ENCODE results near the gene LMO3.
"Not testable (repeated sequence)": the region's sequence is repeated elsewhere in the genome, so short reads cannot be mapped to it uniquely, and the experiment has no call there.

The LMO3 gene

DNA sequence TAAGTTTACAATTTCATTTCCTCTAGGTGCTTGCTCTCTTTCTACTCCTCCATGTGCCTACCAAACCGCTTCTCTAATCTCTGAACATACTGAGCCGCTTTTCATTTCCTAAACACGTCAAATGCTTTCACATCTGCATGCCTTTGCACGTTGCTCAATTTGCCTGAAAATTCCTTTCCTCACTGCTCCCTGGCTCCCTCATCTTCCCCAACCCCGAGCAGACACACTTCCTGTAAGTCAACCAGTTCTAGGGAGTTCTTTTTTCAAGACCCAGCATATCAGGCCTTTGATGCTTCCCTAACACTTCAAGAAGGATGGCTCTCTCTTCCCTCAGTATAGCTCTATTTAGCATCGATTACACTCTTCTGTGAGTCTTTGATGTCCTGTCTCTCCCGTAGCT lies 50.3 kb downstream of the LMO3 start:
- peaks cover 2% of the 10 kb centered on the region for H3K4me1 ChIP-seq (ENCODE audit: control insufficient read depth, insufficient read depth, low read length)
- no peak overlapping the region for H3K4me3 ChIP-seq (ENCODE audit: insufficient read depth, low read depth, low read length)
- H3K27ac ChIP-seq (ENCODE audit: insufficient read depth, low read depth, low read length, poor library complexity, severe bottlenecking), result no peak overlapping the region
- no peaks in the 10 kb centered on the region for H3K9me3 ChIP-seq (ENCODE audit: control insufficient read depth, low read length)
- H3K27me3 ChIP-seq (ENCODE audit: control insufficient read depth, insufficient read depth, low read length, poor library complexity, severe bottlenecking), result no peaks in the 10 kb centered on the region
- no peaks in the 10 kb centered on the region for H3K36me3 ChIP-seq (ENCODE audit: control insufficient read depth, insufficient read depth, low read length)
- WGBS, 2 experiments, result 61 to 65% methylated on average over 7 of the region's 7 CpGs

DNA sequence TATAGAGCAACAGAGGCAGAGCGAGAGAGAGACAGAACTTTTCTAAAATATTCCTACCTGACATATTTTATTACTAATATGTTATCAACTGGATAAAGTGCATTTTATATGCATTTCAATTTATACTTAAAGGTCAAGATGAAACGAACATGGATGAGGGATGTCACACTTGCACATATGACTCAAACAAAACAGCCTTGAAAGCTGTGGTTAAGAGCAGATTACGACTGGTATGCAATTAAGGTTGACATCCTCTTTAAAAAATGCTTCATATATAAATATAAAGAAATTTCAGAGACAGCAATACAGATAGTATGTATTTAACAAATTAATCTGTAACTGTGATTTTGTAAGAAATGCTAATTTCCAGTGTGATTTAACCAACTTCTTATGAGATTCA lies 52.5 kb downstream of the LMO3 start:
- Histone ChIP-seq H3K9me3 (ENCODE audit: control insufficient read depth, low read length) (no peaks in the 10 kb centered on the region), H3K4me3 (ENCODE audit: insufficient read depth, low read depth, low read length) (no peak overlapping the region), H3K27ac (ENCODE audit: insufficient read depth, low read depth, low read length, poor library complexity, severe bottlenecking) (no peak overlapping the region), H3K36me3 (ENCODE audit: control insufficient read depth, insufficient read depth, low read length) (no peaks in the 10 kb centered on the region), H3K4me1 (ENCODE audit: control insufficient read depth, insufficient read depth, low read length) (peaks cover 2% of the 10 kb centered on the region), H3K27me3 (ENCODE audit: control insufficient read depth, insufficient read depth, low read length, poor library complexity, severe bottlenecking) (no peaks in the 10 kb centered on the region)
- WGBS, 2 experiments, result 60 to 100% methylated on average over 1 to 2 of the region's 3 CpGs

- Histone ChIP-seq H3K27me3 (ENCODE audit: control insufficient read depth, insufficient read depth, low read length, poor library complexity, severe bottlenecking) (no peaks in the 10 kb centered on the region), H3K27ac (ENCODE audit: insufficient read depth, low read depth, low read length, poor library complexity, severe bottlenecking) (no peak overlapping the region), H3K36me3 (ENCODE audit: control insufficient read depth, insufficient read depth, low read length) (no peaks in the 10 kb centered on the region), H3K4me3 (ENCODE audit: insufficient read depth, low read depth, low read length) (no peak overlapping the region), H3K9me3 (ENCODE audit: control insufficient read depth, low read length) (no peaks in the 10 kb centered on the region), H3K4me1 (ENCODE audit: control insufficient read depth, insufficient read depth, low read length) (peaks cover 2% of the 10 kb centered on the region)
These were observed 53.7 kb downstream of the LMO3 start for GRCh38 chr12:16552301-16552700.

- Histone ChIP-seq H3K36me3 (ENCODE audit: control insufficient read depth, insufficient read depth, low read length) (no peaks in the 10 kb centered on the region), H3K27me3 (ENCODE audit: control insufficient read depth, insufficient read depth, low read length, poor library complexity, severe bottlenecking) (no peaks in the 10 kb centered on the region), H3K4me1 (ENCODE audit: control insufficient read depth, insufficient read depth, low read length) (no peaks in the 10 kb centered on the region), H3K4me3 (ENCODE audit: insufficient read depth, low read depth, low read length) (no peak overlapping the region), H3K9me3 (ENCODE audit: control insufficient read depth, low read length) (no peaks in the 10 kb centered on the region), H3K27ac (ENCODE audit: insufficient read depth, low read depth, low read length, poor library complexity, severe bottlenecking) (no peak overlapping the region)
- WGBS, 2 experiments, result 95 to 99% methylated on average over 3 of the region's 3 CpGs
These were observed 60.1 kb downstream of the LMO3 start for GRCh38 chr12:16545836-16546235.

GRCh38 chr12:16542586-16542985 lies 63.4 kb downstream of the LMO3 start:
- Histone ChIP-seq H3K27me3 (ENCODE audit: control insufficient read depth, insufficient read depth, low read length, poor library complexity, severe bottlenecking) (no peaks in the 10 kb centered on the region), H3K27ac (ENCODE audit: insufficient read depth, low read depth, low read length, poor library complexity, severe bottlenecking) (no peak overlapping the region), H3K9me3 (ENCODE audit: control insufficient read depth, low read length) (no peaks in the 10 kb centered on the region), H3K4me3 (ENCODE audit: insufficient read depth, low read depth, low read length) (no peak overlapping the region), H3K4me1 (ENCODE audit: control insufficient read depth, insufficient read depth, low read length) (no peaks in the 10 kb centered on the region), H3K36me3 (ENCODE audit: control insufficient read depth, insufficient read depth, low read length) (no peaks in the 10 kb centered on the region)
- 94 to 100% methylated on average over 2 of the region's 2 CpGs for WGBS, 2 experiments

DNA sequence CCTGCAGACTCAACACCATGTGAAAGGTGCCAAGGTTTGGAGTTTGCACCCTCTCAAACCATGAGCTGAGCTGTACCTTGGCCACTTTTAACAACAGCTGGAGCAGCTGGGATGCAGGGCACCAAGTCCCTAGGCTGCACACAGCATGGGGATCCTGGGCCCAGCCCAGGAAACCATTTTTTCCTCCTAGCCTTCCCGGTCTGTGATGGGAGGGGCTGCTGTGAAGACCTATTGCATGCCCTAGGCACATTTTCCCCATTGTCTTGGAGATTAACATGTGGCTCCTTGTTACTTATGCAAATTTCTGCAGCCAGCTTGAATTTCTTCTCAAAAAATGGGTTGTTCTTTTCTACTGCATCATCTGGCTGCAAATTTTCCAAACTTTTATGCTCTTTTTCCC lies 68.3 kb downstream of the LMO3 start:
- 94 to 95% methylated on average over 1 of the region's 1 CpG for WGBS, 2 experiments
- H3K4me3 ChIP-seq (ENCODE audit: insufficient read depth, low read depth, low read length); H3K9me3 ChIP-seq (ENCODE audit: control insufficient read depth, low read length); H3K4me1 ChIP-seq (ENCODE audit: control insufficient read depth, insufficient read depth, low read length); H3K27me3 ChIP-seq (ENCODE audit: control insufficient read depth, insufficient read depth, low read length, poor library complexity, severe bottlenecking); H3K27ac ChIP-seq (ENCODE audit: insufficient read depth, low read depth, low read length, poor library complexity, severe bottlenecking); H3K36me3 ChIP-seq (ENCODE audit: control insufficient read depth, insufficient read depth, low read length): not testable (repeated sequence)

DNA sequence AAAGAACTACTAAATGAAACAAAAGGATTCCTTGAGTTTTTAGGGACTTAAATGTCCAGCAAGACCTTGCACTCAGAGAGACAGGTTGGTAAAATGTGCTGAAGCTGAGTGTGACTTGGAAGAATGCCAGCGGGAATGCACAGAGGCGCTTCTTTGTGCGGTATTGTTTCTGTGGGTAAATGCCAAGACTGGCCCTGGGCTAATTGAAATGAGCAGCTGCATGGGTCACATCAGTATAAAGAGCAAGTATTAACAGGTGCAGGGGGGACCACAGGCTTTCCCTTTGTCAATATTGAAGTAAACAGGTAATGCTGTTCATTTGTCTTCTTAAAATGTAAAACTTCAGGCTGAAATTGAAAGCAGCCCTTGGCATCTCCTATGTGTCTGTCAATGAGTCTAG lies 74.3 kb downstream of the LMO3 start:
- Histone ChIP-seq H3K4me1 (ENCODE audit: control insufficient read depth, insufficient read depth, low read length) (no peaks in the 10 kb centered on the region), H3K4me3 (ENCODE audit: insufficient read depth, low read depth, low read length) (no peak overlapping the region), H3K36me3 (ENCODE audit: control insufficient read depth, insufficient read depth, low read length) (no peaks in the 10 kb centered on the region), H3K27me3 (ENCODE audit: control insufficient read depth, insufficient read depth, low read length, poor library complexity, severe bottlenecking) (no peaks in the 10 kb centered on the region), H3K9me3 (ENCODE audit: control insufficient read depth, low read length) (no peaks in the 10 kb centered on the region), H3K27ac (ENCODE audit: insufficient read depth, low read depth, low read length, poor library complexity, severe bottlenecking) (no peak overlapping the region)
- WGBS, 2 experiments, result 89 to 96% methylated on average over 3 of the region's 3 CpGs

- Histone ChIP-seq H3K9me3 (ENCODE audit: control insufficient read depth, low read length) (no peaks in the 10 kb centered on the region), H3K4me1 (ENCODE audit: control insufficient read depth, insufficient read depth, low read length) (no peaks in the 10 kb centered on the region), H3K36me3 (ENCODE audit: control insufficient read depth, insufficient read depth, low read length) (no peaks in the 10 kb centered on the region), H3K27me3 (ENCODE audit: control insufficient read depth, insufficient read depth, low read length, poor library complexity, severe bottlenecking) (no peaks in the 10 kb centered on the region), H3K4me3 (ENCODE audit: insufficient read depth, low read depth, low read length) (no peak overlapping the region), H3K27ac (ENCODE audit: insufficient read depth, low read depth, low read length, poor library complexity, severe bottlenecking) (no peak overlapping the region)
- WGBS, 2 experiments, result 92 to 93% methylated on average over 1 to 2 of the region's 2 CpGs
These were observed 75.6 kb downstream of the LMO3 start for GRCh38 chr12:16530268-16530850.

GRCh38 chr12:16526693-16527092 lies 79.3 kb downstream of the LMO3 start:
- Histone ChIP-seq H3K27me3 (ENCODE audit: control insufficient read depth, insufficient read depth, low read length, poor library complexity, severe bottlenecking) (no peaks in the 10 kb centered on the region), H3K9me3 (ENCODE audit: control insufficient read depth, low read length) (no peaks in the 10 kb centered on the region), H3K4me3 (ENCODE audit: insufficient read depth, low read depth, low read length) (no peak overlapping the region), H3K4me1 (ENCODE audit: control insufficient read depth, insufficient read depth, low read length) (no peaks in the 10 kb centered on the region), H3K36me3 (ENCODE audit: control insufficient read depth, insufficient read depth, low read length) (no peaks in the 10 kb centered on the region), H3K27ac (ENCODE audit: insufficient read depth, low read depth, low read length, poor library complexity, severe bottlenecking) (no peak overlapping the region)
- 86 to 88% methylated on average over 2 of the region's 2 CpGs for WGBS, 2 experiments

DNA sequence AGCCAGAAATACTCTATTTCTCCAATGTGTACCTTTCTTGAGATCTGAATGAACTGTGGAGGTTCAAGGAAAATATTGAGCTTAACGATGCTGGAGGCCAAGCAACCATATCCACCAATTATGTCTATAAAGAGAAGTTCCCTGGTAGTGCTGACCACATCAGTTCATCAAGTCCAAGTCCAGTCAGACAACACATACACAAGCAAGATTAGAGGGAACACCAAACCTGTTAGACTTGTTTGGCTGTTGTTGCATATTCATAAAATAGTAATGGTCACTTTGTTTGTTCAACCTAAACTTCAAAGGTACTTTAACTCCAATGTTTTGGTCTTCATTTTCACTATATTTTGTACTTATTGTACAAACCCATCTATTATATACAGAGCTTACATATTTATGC lies 81.6 kb downstream of the LMO3 start:
- no peaks in the 10 kb centered on the region for H3K9me3 ChIP-seq (ENCODE audit: control insufficient read depth, low read length)
- WGBS, 2 experiments, result 100% methylated on average over 1 of the region's 1 CpG
- no peaks in the 10 kb centered on the region for H3K27me3 ChIP-seq (ENCODE audit: control insufficient read depth, insufficient read depth, low read length, poor library complexity, severe bottlenecking)
- H3K4me3 ChIP-seq (ENCODE audit: insufficient read depth, low read depth, low read length), result no peak overlapping the region
- H3K27ac ChIP-seq (ENCODE audit: insufficient read depth, low read depth, low read length, poor library complexity, severe bottlenecking), result no peak overlapping the region
- no peaks in the 10 kb centered on the region for H3K36me3 ChIP-seq (ENCODE audit: control insufficient read depth, insufficient read depth, low read length)
- no peaks in the 10 kb centered on the region for H3K4me1 ChIP-seq (ENCODE audit: control insufficient read depth, insufficient read depth, low read length)

DNA sequence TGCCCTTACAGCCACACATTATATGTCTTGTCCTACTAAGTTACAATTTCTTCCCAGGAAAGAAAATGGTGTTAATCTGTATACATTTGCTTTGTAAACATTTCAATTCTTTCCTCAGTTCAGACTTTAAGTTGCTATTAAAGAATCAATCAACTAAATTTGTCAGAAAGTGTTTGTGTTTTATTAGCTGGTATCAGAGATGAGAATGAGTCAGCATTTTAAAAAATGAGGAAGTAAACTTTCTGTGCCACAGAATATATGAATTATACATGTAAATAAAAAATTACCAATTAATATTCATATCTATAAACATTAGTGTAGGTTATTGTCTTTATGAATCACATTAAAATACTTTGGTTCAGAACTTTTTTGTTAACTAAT lies 82.0 kb downstream of the LMO3 start:
- H3K4me3 ChIP-seq (ENCODE audit: insufficient read depth, low read depth, low read length), result no peak overlapping the region
- no peak overlapping the region for H3K27ac ChIP-seq (ENCODE audit: insufficient read depth, low read depth, low read length, poor library complexity, severe bottlenecking)
- no peaks in the 10 kb centered on the region for H3K4me1 ChIP-seq (ENCODE audit: control insufficient read depth, insufficient read depth, low read length)
- H3K27me3 ChIP-seq (ENCODE audit: control insufficient read depth, insufficient read depth, low read length, poor library complexity, severe bottlenecking), result no peaks in the 10 kb centered on the region
- no peaks in the 10 kb centered on the region for H3K9me3 ChIP-seq (ENCODE audit: control insufficient read depth, low read length)
- H3K36me3 ChIP-seq (ENCODE audit: control insufficient read depth, insufficient read depth, low read length), result no peaks in the 10 kb centered on the region
